ENCODE results near the gene ZNF197. TPM values are rescaled to one million over a fixed set of nuclear protein-coding genes. Genes with fewer than 3 reads are reported as not detected.
A peak's percentile ranks its signal among the peaks of the same experiment; 100 is the strongest.

The ZNF197 gene
- total and polyA plus RNA-seq, 2 of the 8 experiments (the other 6 are each of a cell fraction or from before 2014, with no cell fraction given): 3.9 to 16.8 TPM

- peak in 1 of 3 experiments; percentile 15; a peak in 1 of 4 replicates for TF ChIP-seq CTCF (IDR thresholded peaks at IDR 0.05; ENCODE audit: control extremely low read depth in 1 of 3, insufficient read depth in 1 of 3, low read depth in 1 of 3, low read length in 3 of 3)
- TF ChIP-seq HDAC6 (IDR thresholded peaks at IDR 0.05; ENCODE audit: low read depth, low read length): no peak
- TF ChIP-seq POLR2A (IDR thresholded peaks at IDR 0.05; ENCODE audit: control extremely low read depth in 1 of 2, low read depth in 2 of 2, low read length in 2 of 2): peak; percentile 42 to 68; a peak in 2 of 3 replicates
- no peak for TF ChIP-seq CBX8 (IDR thresholded peaks at IDR 0.05; ENCODE audit: borderline replicate concordance, low read depth, low read length)
- no peak for TF ChIP-seq ATF3 (IDR thresholded peaks at IDR 0.05; ENCODE audit: insufficient read depth, low read depth, low read length)
- TF ChIP-seq POLR2AphosphoS5 (IDR thresholded peaks at IDR 0.05; ENCODE audit: low read depth, low read length): peak; percentile 69
- no peak for TF ChIP-seq SUZ12 (IDR thresholded peaks at IDR 0.05; ENCODE audit: low read length)
- peak; percentile 29 to 70; a peak in 3 of 4 replicates for TF ChIP-seq SIN3A (conservative IDR thresholded peaks at IDR 0.05 in 1 of 2, IDR thresholded peaks at IDR 0.05 in 1 of 2; ENCODE audit: low read depth in 1 of 2, low read length in 2 of 2)
- TF ChIP-seq SIX5 (IDR thresholded peaks at IDR 0.05; ENCODE audit: low read depth, low read length): no peak
- no peak for TF ChIP-seq EP300 (IDR thresholded peaks at IDR 0.05; ENCODE audit: borderline replicate concordance in 1 of 2, low read depth in 2 of 2, low read length in 2 of 2)
- peak; percentile 92 for TF ChIP-seq EGR1 (IDR thresholded peaks at IDR 0.05; ENCODE audit: borderline replicate concordance, low read depth, low read length)
- TF ChIP-seq TEAD4 (IDR thresholded peaks at IDR 0.05; ENCODE audit: low read depth, low read length): no peak
Measured at GRCh38 chr3:44624749-44625480, at the start of gene ZNF197 (continued).
